Measurements from ENCODE around the gene EPS15.

The EPS15 gene

GRCh38 chr1:51433269-51433971 is 85.6 kb downstream of the EPS15 start:
- TF ChIP-seq CTCF (IDR thresholded peaks at IDR 0.05; ENCODE audit: low read depth, low read length, missing control alignments): no peak
- in situ Hi-C loops (cut with HindIII; ENCODE audit: low sequenced_read_pairs): no loop called here
- H3K4me3 ChIP-seq (ENCODE audit: low read depth, low read length): no peak overlapping the region
- no peak for DNase-seq (ENCODE audit: low read depth)

- no peak for TF ChIP-seq CTCF (IDR thresholded peaks at IDR 0.05; ENCODE audit: low read depth, low read length, missing control alignments)
- H3K4me3 ChIP-seq (ENCODE audit: low read depth, low read length): no peak overlapping the region
- in situ Hi-C loops (cut with HindIII; ENCODE audit: low sequenced_read_pairs): no loop called here
- no peak for DNase-seq (ENCODE audit: low read depth)
Measured at GRCh38 chr1:51432146-51432545, 86.9 kb downstream of the EPS15 start.

- no peak for DNase-seq (ENCODE audit: low read depth)
- H3K4me3 ChIP-seq (ENCODE audit: low read depth, low read length): no peak overlapping the region
- no peak for TF ChIP-seq CTCF (IDR thresholded peaks at IDR 0.05; ENCODE audit: low read depth, low read length, missing control alignments)
- in situ Hi-C loops (cut with HindIII; ENCODE audit: low sequenced_read_pairs): no loop called here
Measured at GRCh38 chr1:51427438-51427837, 91.6 kb downstream of the EPS15 start.

GRCh38 chr1:51425955-51426354 is 93.1 kb downstream of the EPS15 start:
- no peak overlapping the region for H3K4me3 ChIP-seq (ENCODE audit: low read depth, low read length)
- in situ Hi-C loops (cut with HindIII; ENCODE audit: low sequenced_read_pairs): no loop called here
- TF ChIP-seq CTCF (IDR thresholded peaks at IDR 0.05; ENCODE audit: low read depth, low read length, missing control alignments): no peak
- DNase-seq (ENCODE audit: low read depth): no peak

GRCh38 chr1:51425273-51425672 is 93.8 kb downstream of the EPS15 start:
- no peak for DNase-seq (ENCODE audit: low read depth)
- TF ChIP-seq CTCF (IDR thresholded peaks at IDR 0.05; ENCODE audit: low read depth, low read length, missing control alignments): no peak
- no peak overlapping the region for H3K4me3 ChIP-seq (ENCODE audit: low read depth, low read length)
- in situ Hi-C loops (cut with HindIII; ENCODE audit: low sequenced_read_pairs): no loop called here

GRCh38 chr1:51423073-51423821 is 95.8 kb downstream of the EPS15 start:
- in situ Hi-C loops (cut with HindIII; ENCODE audit: low sequenced_read_pairs): no loop called here
- DNase-seq (ENCODE audit: low read depth): no peak
- no peak for TF ChIP-seq CTCF (IDR thresholded peaks at IDR 0.05; ENCODE audit: low read depth, low read length, missing control alignments)
- H3K4me3 ChIP-seq (ENCODE audit: low read depth, low read length): no peak overlapping the region
